Tibial nerve (tissue), 4 donors: ENCODE results near the gene SLC24A5. TPM values are rescaled to one million over a fixed set of nuclear protein-coding genes. Genes with fewer than 3 reads are reported as not detected.

ENCODE experiments used
- DNase-seq, 2 donors: peaks; one replicate each; pipeline ENCODE4 v3.0.0-alpha.2; 2019; ENCODE audit warnings: low spot score in 2 of 2
- H3K27ac ChIP-seq, 4 donors: fragments of 200-600 bp; sonication (generic) in 3 of 4; one replicate each; pipeline ENCODE4 v1.5.1; 2017 to 2019; ENCODE audit warnings: mild to moderate bottlenecking in 1 of 4
- H3K27me3 ChIP-seq, 2 donors: fragments of 200-600 bp; sonication (generic) in 1 of 2; one replicate each; pipeline versions ENCODE4 v1.5.1 to v1.6.0; 2017 to 2019
- H3K36me3 ChIP-seq, 3 donors: fragments of 200-600 bp; sonication (generic); one replicate each; pipeline ENCODE4 v1.5.1; 2018 to 2019
- H3K4me1 ChIP-seq, 4 donors: fragments of 200-600 bp; sonication (generic) in 3 of 4; one replicate each; pipeline ENCODE4 v1.5.1; 2017 to 2019
- H3K4me3 ChIP-seq, 4 donors: fragments of 200-600 bp; sonication (generic) in 3 of 4; one replicate each; pipeline ENCODE4 v1.5.1; 2017 to 2019; ENCODE audit warnings: mild to moderate bottlenecking in 1 of 4, moderate library complexity in 1 of 4
- H3K9me3 ChIP-seq, 4 donors: fragments of 200-600 bp; sonication (generic) in 3 of 4; one replicate each; pipeline ENCODE4 v1.5.1; 2017 to 2019
- CTCF ChIP-seq, 5 experiments: fragments of 200-600 bp in 3 of 5; fragments of 450-650 bp in 2 of 5; sonication (generic) in 3 of 5; IDR thresholded peaks; one replicate each; pipeline ENCODE4 v1.5.1; 2016 to 2019; ENCODE audit warnings: antibody characterized with exemption in 5 of 5, mild to moderate bottlenecking in 3 of 5, moderate library complexity in 2 of 5
- EP300 ChIP-seq, 2 donors: sonication (generic); formaldehyde crosslinking; IDR thresholded peaks; one replicate each; pipeline ENCODE4 v1.6.1; 2017; ENCODE audit warnings: antibody characterized with exemption in 2 of 2, mild to moderate bottlenecking in 1 of 2
- POLR2A ChIP-seq, 2 donors: fragments of 450-650 bp; IDR thresholded peaks; one replicate each; pipeline ENCODE4 v1.6.1; 2017; ENCODE audit warnings: antibody characterized with exemption in 2 of 2, mild to moderate bottlenecking in 2 of 2, moderate library complexity in 2 of 2
- WGBS, 2 donors: methylation state at CpG; one replicate each; pipeline ENCODE4 v1.1.5; 2018; 5-methylcytosine and 5-hydroxymethylcytosine counted together
- total RNA-seq, 4 donors: library from RNA; depleted of rRNA; stranded (reverse); fragments of >200 nt; gene quantifications; one replicate each; pipeline ENCODE4 v1.1.0, GENCODE V29; 2016

Gene SLC24A5
- total RNA-seq, 4 donors from 2014 or later = 0.20 to 0.84 (median 0.44) TPM; not detected in 1

DNA sequence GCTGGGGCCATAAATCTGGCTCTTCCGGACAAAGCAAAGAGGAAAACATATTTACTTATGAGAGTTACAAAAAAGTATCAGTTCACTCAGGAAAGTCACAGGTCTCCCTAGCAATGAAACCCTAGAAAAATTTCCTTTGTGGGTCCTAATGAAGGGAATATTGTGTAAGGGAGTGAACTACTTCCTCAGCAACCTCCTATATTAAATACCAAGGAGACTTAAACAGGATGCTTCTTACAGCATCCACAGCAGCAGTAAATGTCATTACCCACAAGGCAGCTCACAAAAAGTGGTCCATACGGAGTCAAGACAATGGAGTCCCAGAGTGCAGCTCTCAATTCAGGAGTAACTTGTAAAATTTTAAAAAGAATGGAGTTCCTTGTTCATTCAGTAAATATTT is 14.9 kb upstream of the SLC24A5 start:
- Histone ChIP-seq H3K36me3 (no peaks in the 10 kb centered on the region), H3K27ac (no peak overlapping the region), H3K4me1 (peaks cover 0 to 13% (median 2%) of the 10 kb centered on the region in 4 donors), H3K4me3 (no peak overlapping the region), H3K27me3 (no peaks in the 10 kb centered on the region), H3K9me3 (no peaks in the 10 kb centered on the region)
- TF ChIP-seq POLR2A (IDR thresholded peaks at IDR 0.05) (no peak), EP300 (IDR thresholded peaks at IDR 0.05) (no peak), CTCF (IDR thresholded peaks at IDR 0.05) (no peak)
- 63 to 72% methylated on average over 2 of the region's 2 CpGs for WGBS, 2 donors
- no peak for DNase-seq

DNA sequence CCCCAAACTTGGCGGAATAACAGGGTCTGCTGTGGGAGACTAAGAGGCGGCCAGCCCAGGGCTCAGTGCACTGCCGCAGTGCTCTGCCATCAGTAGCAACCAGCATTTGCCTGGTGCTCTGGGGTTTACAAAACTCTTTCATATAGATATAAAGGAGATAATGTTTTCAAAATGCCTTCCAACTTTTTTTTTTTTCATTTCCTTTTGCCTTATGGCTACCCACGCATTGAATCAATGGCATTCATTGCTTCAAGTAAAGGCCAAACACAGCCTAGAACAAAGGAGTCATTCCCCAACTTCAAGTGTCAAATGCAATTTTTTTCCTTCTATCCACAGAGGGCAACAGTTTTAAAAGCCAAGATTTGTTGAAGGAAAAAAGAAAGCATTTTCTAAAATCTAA is 11.6 kb upstream of the SLC24A5 start:
- 56 to 60% methylated on average over 4 of the region's 4 CpGs for WGBS, 2 donors
- no peaks in the 10 kb centered on the region for H3K36me3 ChIP-seq
- no peak overlapping the region for H3K27ac ChIP-seq
- TF ChIP-seq CTCF (IDR thresholded peaks at IDR 0.05) (no peak), POLR2A (IDR thresholded peaks at IDR 0.05) (no peak), EP300 (IDR thresholded peaks at IDR 0.05) (no peak)
- H3K9me3 ChIP-seq = no peaks in the 10 kb centered on the region
- H3K27me3 ChIP-seq = no peaks in the 10 kb centered on the region
- H3K4me3 ChIP-seq = no peak overlapping the region
- peaks cover 0 to 13% (median 0%) of the 10 kb centered on the region in 4 donors for H3K4me1 ChIP-seq
- no peak for DNase-seq

DNA sequence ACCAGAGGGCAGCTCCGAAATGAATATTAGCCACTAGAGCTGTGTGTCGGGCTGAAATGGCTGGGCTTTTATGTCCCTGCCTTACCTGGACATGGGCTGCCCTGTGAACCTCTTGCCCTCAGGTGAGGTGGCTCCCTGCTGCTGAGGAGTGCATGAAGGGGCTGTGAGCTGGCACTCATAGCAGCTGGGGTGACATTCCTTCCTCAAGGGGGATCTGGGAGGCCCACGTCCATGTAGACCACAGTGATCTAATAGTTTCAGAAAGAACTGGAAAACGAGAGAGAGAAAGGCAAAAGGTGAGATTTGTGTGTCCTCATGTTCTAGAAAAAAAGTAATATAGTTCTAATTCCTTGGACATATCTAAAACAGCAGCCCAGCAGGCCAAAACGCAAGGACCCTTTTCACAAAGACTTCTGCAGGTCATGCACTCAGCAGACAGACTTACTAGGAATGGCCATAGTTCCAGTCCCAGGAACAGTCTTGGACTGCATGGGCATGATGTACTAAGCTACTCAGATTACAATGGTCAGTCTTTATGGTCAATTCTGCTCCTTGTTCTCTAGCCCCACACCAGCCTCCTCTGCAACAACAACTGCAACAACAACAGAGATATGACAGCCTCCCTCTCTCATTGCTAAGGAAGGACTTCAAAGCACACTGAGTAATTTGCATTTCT is 10.8 kb upstream of the SLC24A5 start:
- DNase-seq = no peak
- H3K9me3 ChIP-seq = no peaks in the 10 kb centered on the region
- H3K27ac ChIP-seq = peak overlapping the region in 1 of 4 donors; percentile 60
- H3K36me3 ChIP-seq = no peaks in the 10 kb centered on the region
- TF ChIP-seq POLR2A (IDR thresholded peaks at IDR 0.05) = no peak
- no peak for TF ChIP-seq EP300 (IDR thresholded peaks at IDR 0.05)
- TF ChIP-seq CTCF (IDR thresholded peaks at IDR 0.05) = no peak
- H3K4me3 ChIP-seq = no peak overlapping the region
- H3K4me1 ChIP-seq = peaks cover 0 to 13% (median 0%) of the 10 kb centered on the region in 4 donors
- no peaks in the 10 kb centered on the region for H3K27me3 ChIP-seq
- WGBS, 2 donors = 44 to 57% methylated on average over 5 of the region's 5 CpGs

GRCh38 chr15:48112242-48112641 is 8.5 kb upstream of the SLC24A5 start:
- no peak for TF ChIP-seq CTCF (IDR thresholded peaks at IDR 0.05)
- TF ChIP-seq POLR2A (IDR thresholded peaks at IDR 0.05) = no peak
- no peak for TF ChIP-seq EP300 (IDR thresholded peaks at IDR 0.05)
- Histone ChIP-seq H3K9me3 (no peaks in the 10 kb centered on the region), H3K4me1 (peaks cover 0 to 13% (median 0%) of the 10 kb centered on the region in 4 donors), H3K4me3 (no peak overlapping the region), H3K27ac (no peak overlapping the region), H3K36me3 (no peaks in the 10 kb centered on the region), H3K27me3 (no peaks in the 10 kb centered on the region)
- WGBS, 2 donors = 64 to 68% methylated on average over 6 of the region's 6 CpGs
- no peak for DNase-seq

- WGBS, 2 donors = 76 to 81% methylated on average over 5 of the region's 5 CpGs
- H3K36me3 ChIP-seq = no peaks in the 10 kb centered on the region
- no peak for TF ChIP-seq POLR2A (IDR thresholded peaks at IDR 0.05)
- TF ChIP-seq CTCF (IDR thresholded peaks at IDR 0.05) = no peak
- no peak for TF ChIP-seq EP300 (IDR thresholded peaks at IDR 0.05)
- DNase-seq = no peak
- no peak overlapping the region for H3K4me3 ChIP-seq
- no peaks in the 10 kb centered on the region for H3K9me3 ChIP-seq
- no peaks in the 10 kb centered on the region for H3K27me3 ChIP-seq
- no peak overlapping the region for H3K27ac ChIP-seq
- peaks cover 0 to 10% (median 0%) of the 10 kb centered on the region in 4 donors for H3K4me1 ChIP-seq
Observed at GRCh38 chr15:48119277-48119676, 1.5 kb upstream of the SLC24A5 start.
